Gastrocnemius medialis (tissue), 4 donors: ENCODE data around the gene LARP1B. TPM values are rescaled to one million over a fixed set of nuclear protein-coding genes. Genes with fewer than 3 reads are reported as not detected.

ENCODE experiments used
- ATAC-seq, 2 donors: fragments of 150-250 bp; one replicate each; pipeline ENCODE4 v1.9.1; 2016
- DNase-seq, 2 donors: peaks; one replicate each; pipeline ENCODE4 v3.0.0-alpha.2; 2019
- H3K27ac ChIP-seq, 4 donors: fragments of 200-600 bp; sonication (generic); 1 replicate in 1 of 4; 2 replicates in 3 of 4; pipeline ENCODE4 v1.5.1; 2016 to 2018; ENCODE audit warnings: mild to moderate bottlenecking in 2 of 4, moderate library complexity in 1 of 4
- H3K27me3 ChIP-seq, 3 donors: fragments of 200-600 bp; sonication (generic) in 2 of 3; 1 replicate in 1 of 3; 2 replicates in 2 of 3; pipeline versions ENCODE4 v1.5.1 to v1.6.0; 2016 to 2019; ENCODE audit warnings: mild to moderate bottlenecking in 1 of 3, moderate library complexity in 1 of 3
- H3K36me3 ChIP-seq, 2 donors: fragments of 200-600 bp; sonication (generic) in 1 of 2; one replicate each; pipeline ENCODE4 v1.5.1; 2017 to 2018
- H3K4me1 ChIP-seq, 2 donors: fragments of 200-600 bp; sonication (generic) in 1 of 2; one replicate each; pipeline ENCODE4 v1.5.1; 2016 to 2017; ENCODE audit warnings: mild to moderate bottlenecking in 2 of 2
- H3K4me3 ChIP-seq, 4 donors: fragments of 200-600 bp; sonication (generic) in 3 of 4; 1 replicate in 1 of 4; 2 replicates in 3 of 4; pipeline ENCODE4 v1.5.1; 2016 to 2019; ENCODE audit warnings: mild to moderate bottlenecking in 2 of 4
- H3K9me3 ChIP-seq, 3 donors: fragments of 200-600 bp; sonication (generic) in 2 of 3; 1 replicate in 1 of 3; 2 replicates in 2 of 3; pipeline ENCODE4 v1.5.1; 2016 to 2019
- POLR2A ChIP-seq, 2 donors: fragments of 450-650 bp; IDR thresholded peaks; one replicate each; pipeline ENCODE4 v1.6.1; 2017; ENCODE audit warnings: antibody characterized with exemption in 2 of 2, mild to moderate bottlenecking in 2 of 2, moderate library complexity in 2 of 2
- in situ Hi-C, 4 donors: fragments of 200-750 bp; cut with MboI; loops; one replicate each; pipeline versions ENCODE4 v1.15.0 to v1.8.0; 2017; ENCODE audit warnings: low sequenced_read_pairs in 4 of 4
- intact Hi-C: fragments of 100-400 bp; cut with DNase I; formaldehyde crosslinking; loops from one replicate; pipeline ENCODE4 v1.15.1; 2023; ENCODE audit warnings: low total_unique reads
- total RNA-seq, 4 donors: library from RNA; depleted of rRNA; stranded (reverse); fragments of >200 nt; gene quantifications; one replicate each; pipeline versions ENCODE4 v1.1.0 to v1.2.3, GENCODE V29; 2016
- TF ChIP-seq, protein P1 (sequence below), 5 experiments: fragments of 450-650 bp in 3 of 5; fragments of 200-600 bp in 2 of 5; sonication (generic) in 2 of 5; IDR thresholded peaks in 4 of 5; conservative IDR thresholded peaks in 1 of 5; 1 replicate in 4 of 5; 2 replicates in 1 of 5; pipeline ENCODE4 v1.5.1; 2016 to 2019; ENCODE audit warnings: antibody characterized with exemption in 5 of 5, mild to moderate bottlenecking in 3 of 5, moderate library complexity in 3 of 5

Gene LARP1B
- total RNA-seq, 4 donors from 2014 or later = 19.5 to 23.5 (median 22.8) TPM

DNA sequence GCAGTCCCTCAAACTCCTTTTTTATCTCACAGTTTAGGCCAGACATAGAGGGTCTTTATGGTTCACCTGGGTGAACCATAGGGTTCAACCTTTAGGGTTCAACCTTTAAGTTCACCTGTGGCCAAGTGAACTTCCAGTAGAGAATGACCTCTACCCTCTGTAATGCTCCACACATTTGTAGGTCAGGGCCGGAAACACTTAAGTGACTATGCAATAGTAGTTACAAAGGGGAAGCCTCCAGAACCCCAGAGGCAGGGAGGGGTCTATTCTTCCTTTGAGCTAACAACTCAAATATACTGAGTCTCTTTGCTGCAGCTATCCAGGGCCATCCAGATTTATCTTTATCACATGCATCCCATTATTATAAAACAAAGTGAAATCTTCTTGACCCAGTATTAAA lies 100.0 kb downstream of the LARP1B start:
- H3K27me3 ChIP-seq = no peaks in the 10 kb centered on the region
- ATAC-seq (no peak), DNase-seq (no peak)
- H3K9me3 ChIP-seq = no peaks in the 10 kb centered on the region
- H3K36me3 ChIP-seq = no peaks in the 10 kb centered on the region
- in situ Hi-C loops (no loop called here), intact Hi-C loops (no loop called here)
- TF ChIP-seq, protein P1, sequence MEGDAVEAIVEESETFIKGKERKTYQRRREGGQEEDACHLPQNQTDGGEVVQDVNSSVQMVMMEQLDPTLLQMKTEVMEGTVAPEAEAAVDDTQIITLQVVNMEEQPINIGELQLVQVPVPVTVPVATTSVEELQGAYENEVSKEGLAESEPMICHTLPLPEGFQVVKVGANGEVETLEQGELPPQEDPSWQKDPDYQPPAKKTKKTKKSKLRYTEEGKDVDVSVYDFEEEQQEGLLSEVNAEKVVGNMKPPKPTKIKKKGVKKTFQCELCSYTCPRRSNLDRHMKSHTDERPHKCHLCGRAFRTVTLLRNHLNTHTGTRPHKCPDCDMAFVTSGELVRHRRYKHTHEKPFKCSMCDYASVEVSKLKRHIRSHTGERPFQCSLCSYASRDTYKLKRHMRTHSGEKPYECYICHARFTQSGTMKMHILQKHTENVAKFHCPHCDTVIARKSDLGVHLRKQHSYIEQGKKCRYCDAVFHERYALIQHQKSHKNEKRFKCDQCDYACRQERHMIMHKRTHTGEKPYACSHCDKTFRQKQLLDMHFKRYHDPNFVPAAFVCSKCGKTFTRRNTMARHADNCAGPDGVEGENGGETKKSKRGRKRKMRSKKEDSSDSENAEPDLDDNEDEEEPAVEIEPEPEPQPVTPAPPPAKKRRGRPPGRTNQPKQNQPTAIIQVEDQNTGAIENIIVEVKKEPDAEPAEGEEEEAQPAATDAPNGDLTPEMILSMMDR (IDR thresholded peaks at IDR 0.05 in 4 of 5, conservative IDR thresholded peaks at IDR 0.05 in 1 of 5) = no peak
- no peak for TF ChIP-seq POLR2A (IDR thresholded peaks at IDR 0.05)
- H3K4me3 ChIP-seq = no peak overlapping the region
- no peak overlapping the region for H3K27ac ChIP-seq
- H3K4me1 ChIP-seq = no peaks in the 10 kb centered on the region

DNA sequence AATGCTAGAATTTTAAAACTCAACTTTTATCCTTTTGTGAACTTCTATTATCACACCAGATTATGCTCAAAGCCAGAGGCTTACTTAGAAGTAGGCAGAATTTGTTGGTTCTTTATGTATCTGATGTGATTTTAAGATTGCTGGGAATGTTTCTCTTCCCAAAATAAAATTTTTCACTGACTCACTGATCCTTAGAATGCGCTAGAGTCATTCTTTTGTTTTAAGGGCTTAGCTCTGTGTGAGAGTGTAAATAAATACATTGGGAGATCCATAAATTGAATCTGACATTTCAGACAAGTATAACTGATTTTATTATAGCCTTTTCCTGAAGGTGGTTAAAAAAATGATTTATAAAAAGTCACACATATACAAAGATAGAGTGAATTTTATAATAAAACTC lies 101.3 kb downstream of the LARP1B start:
- Histone ChIP-seq H3K27ac (no peak overlapping the region), H3K4me1 (no peaks in the 10 kb centered on the region), H3K36me3 (no peaks in the 10 kb centered on the region), H3K27me3 (no peaks in the 10 kb centered on the region), H3K4me3 (no peak overlapping the region), H3K9me3 (no peaks in the 10 kb centered on the region)
- ATAC-seq = no peak
- in situ Hi-C loops = no loop called here
- intact Hi-C loops = no loop called here
- TF ChIP-seq, protein P1 (IDR thresholded peaks at IDR 0.05 in 4 of 5, conservative IDR thresholded peaks at IDR 0.05 in 1 of 5) = no peak
- no peak for TF ChIP-seq POLR2A (IDR thresholded peaks at IDR 0.05)
- no peak for DNase-seq

DNA sequence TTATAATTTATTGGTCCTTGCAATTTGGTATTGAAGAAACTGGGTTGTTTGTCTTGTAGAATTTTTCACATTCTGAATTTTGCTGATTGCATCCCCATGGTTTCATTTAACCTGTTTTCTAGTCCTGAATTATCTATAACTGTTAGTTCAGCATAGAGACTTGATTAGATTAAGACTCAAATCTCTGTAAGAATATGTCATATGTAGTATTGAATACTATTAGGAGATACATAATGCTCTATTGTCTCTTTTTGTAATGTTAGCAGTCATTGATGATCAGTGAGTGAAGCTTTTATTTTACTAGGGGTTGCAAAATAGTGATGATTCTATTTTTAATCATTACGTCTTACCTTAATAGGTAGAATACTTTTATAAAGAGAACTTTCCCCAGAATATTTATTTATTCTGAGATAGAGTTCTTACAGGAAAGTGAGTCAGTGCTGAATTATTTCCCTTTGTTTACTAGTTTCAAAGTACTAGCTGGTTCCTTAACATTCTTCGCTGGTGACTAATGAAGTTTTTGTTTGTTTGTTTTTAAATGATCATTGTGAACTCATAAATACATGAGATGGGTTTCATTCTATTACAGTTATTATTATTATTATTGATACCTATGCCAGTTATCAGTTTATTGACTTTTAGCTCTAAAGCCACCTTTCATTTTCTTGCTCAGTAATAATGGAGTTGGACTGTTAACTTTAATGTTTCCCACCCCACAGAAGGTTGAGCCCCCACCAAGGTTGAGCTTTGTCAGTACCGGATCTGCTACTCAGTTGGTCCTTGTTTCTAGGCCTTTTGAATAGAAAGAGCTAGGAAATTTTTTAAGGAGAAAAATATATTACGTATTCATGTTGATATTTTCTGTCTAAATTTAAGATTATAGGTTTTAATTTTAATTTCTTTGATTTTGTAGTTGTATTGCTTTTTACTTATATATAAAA lies 102.3 kb downstream of the LARP1B start:
- Histone ChIP-seq H3K27me3 (no peaks in the 10 kb centered on the region), H3K36me3 (no peaks in the 10 kb centered on the region), H3K27ac (peak overlapping the region in 2 of 4 donors; percentile 23 to 44), H3K4me3 (no peak overlapping the region), H3K9me3 (no peaks in the 10 kb centered on the region), H3K4me1 (no peaks in the 10 kb centered on the region)
- DNase-seq (no peak), ATAC-seq (no peak)
- no peak for TF ChIP-seq POLR2A (IDR thresholded peaks at IDR 0.05)
- TF ChIP-seq, protein P1 (IDR thresholded peaks at IDR 0.05 in 4 of 5, conservative IDR thresholded peaks at IDR 0.05 in 1 of 5) = no peak
- in situ Hi-C loops (no loop called here), intact Hi-C loops (no loop called here)

DNA sequence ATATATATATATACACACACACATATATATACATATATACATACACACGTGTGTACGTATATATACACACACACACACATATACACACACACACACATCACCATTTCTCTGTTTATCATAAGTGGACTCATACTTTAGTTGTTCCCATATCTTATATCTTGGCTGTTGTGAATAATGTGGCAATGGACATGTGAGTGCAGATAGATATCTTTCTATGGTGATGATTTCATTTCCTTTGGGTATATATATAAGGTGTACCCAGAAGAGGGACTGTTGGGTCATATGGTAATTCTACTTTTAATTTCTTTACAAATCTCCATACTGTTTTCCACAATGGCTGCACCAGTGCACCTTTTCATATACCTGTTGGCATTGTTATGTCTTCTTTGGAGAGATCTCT lies 105.9 kb downstream of the LARP1B start:
- ATAC-seq = no peak
- no peaks in the 10 kb centered on the region for H3K4me1 ChIP-seq
- in situ Hi-C loops = no loop called here
- intact Hi-C loops = no loop called here
- DNase-seq = no peak
- H3K27me3 ChIP-seq = no peaks in the 10 kb centered on the region
- no peaks in the 10 kb centered on the region for H3K9me3 ChIP-seq
- no peaks in the 10 kb centered on the region for H3K36me3 ChIP-seq
- no peak for TF ChIP-seq POLR2A (IDR thresholded peaks at IDR 0.05)
- TF ChIP-seq, protein P1 (IDR thresholded peaks at IDR 0.05 in 4 of 5, conservative IDR thresholded peaks at IDR 0.05 in 1 of 5) = no peak
- H3K4me3 ChIP-seq = no peak overlapping the region
- no peak overlapping the region for H3K27ac ChIP-seq
